ENCODE results near the gene C7. TPM values are rescaled to one million over a fixed set of nuclear protein-coding genes. Genes with fewer than 3 reads are reported as not detected.

Gene C7
- total and polyA plus RNA-seq, 10 of the 15 experiments (the other 5 are each of a cell fraction or from before 2014, with no cell fraction given): 0.90 TPM; not detected in 9

DNA sequence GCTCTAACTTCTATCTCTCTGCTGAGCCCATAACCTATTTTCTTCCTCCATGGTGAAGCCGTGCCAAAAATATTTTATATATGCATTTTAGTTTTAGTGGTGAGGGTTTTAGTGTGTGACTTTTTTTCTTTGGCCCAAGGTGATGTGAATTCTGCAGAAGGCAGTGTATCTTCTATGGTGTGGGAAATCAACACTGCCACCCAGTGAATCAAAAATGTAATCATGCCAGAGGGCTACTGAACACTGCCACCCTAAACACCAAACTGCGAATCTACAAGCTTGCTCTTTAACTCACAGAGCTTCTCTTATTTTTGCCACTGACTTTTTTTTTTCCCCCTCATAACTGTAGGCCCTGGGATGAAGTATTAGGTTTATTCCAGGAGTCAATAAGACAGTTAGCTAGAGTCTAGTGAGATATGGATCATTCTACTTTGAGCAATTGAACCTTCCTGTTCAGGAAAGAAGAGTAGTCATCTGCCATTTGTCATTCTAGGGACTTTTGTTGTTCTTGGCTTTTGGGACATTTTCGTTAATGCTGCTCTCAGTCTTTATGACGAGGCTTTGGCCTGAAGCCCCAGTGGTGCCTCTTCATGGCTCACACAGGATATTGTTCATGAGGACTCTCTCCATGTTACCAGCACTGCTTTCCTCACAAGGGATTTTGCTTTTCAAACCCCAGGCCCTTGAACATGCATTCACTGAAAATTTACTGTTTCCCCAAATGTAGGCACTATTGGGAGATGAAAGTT lies 53.1 kb downstream of the C7 start:
- no peak overlapping the region for H3K9ac ChIP-seq (ENCODE audit: control insufficient read depth, insufficient read depth, low read length)
- no peaks in the 10 kb centered on the region for H3K9me3 ChIP-seq (replicated peaks; ENCODE audit: control insufficient read depth, insufficient read depth, low read length)
- ATAC-seq: no peak
- H3K27ac ChIP-seq (ENCODE audit: control insufficient read depth, insufficient read depth): no peak overlapping the region
- BruUV-seq (replicated peaks): no TSS peak
- ChIA-PET CTCF (no interaction called here), POLR2A (no interaction called here), RAD21 (ENCODE audit: unreplicated experiment) (no interaction called here), SMC1A (ENCODE audit: uncharacterized antibody, unreplicated experiment) (no interaction called here)
- no peaks in the 10 kb centered on the region for H4K20me1 ChIP-seq (ENCODE audit: control insufficient read depth, insufficient read depth)
- no peak overlapping the region for H3K4me3 ChIP-seq
- no peaks in the 10 kb centered on the region for H3K79me2 ChIP-seq (ENCODE audit: control insufficient read depth, insufficient read depth, low read length)
- no peaks in the 10 kb centered on the region for H3K4me1 ChIP-seq (ENCODE audit: control insufficient read depth, insufficient read depth, low read length)
- no peaks in the 10 kb centered on the region for H3K36me3 ChIP-seq (ENCODE audit: control insufficient read depth in 2 of 2, insufficient read depth in 2 of 2, low read length in 1 of 2)
- in situ Hi-C loops (cut with MboI): no loop called here
- no peak overlapping the region for H3K4me2 ChIP-seq (ENCODE audit: control insufficient read depth, insufficient read depth)
- intact Hi-C loops (cut with micrococcal nuclease; ENCODE audit: unreplicated experiment): no loop called here
- no peaks in the 10 kb centered on the region for H3K27me3 ChIP-seq (replicated peaks in 1 of 2; ENCODE audit: control insufficient read depth in 2 of 2, insufficient read depth in 2 of 2, low read length in 1 of 2)
- no peak for FAIRE-seq
- TF ChIP-seq, protein P1, sequence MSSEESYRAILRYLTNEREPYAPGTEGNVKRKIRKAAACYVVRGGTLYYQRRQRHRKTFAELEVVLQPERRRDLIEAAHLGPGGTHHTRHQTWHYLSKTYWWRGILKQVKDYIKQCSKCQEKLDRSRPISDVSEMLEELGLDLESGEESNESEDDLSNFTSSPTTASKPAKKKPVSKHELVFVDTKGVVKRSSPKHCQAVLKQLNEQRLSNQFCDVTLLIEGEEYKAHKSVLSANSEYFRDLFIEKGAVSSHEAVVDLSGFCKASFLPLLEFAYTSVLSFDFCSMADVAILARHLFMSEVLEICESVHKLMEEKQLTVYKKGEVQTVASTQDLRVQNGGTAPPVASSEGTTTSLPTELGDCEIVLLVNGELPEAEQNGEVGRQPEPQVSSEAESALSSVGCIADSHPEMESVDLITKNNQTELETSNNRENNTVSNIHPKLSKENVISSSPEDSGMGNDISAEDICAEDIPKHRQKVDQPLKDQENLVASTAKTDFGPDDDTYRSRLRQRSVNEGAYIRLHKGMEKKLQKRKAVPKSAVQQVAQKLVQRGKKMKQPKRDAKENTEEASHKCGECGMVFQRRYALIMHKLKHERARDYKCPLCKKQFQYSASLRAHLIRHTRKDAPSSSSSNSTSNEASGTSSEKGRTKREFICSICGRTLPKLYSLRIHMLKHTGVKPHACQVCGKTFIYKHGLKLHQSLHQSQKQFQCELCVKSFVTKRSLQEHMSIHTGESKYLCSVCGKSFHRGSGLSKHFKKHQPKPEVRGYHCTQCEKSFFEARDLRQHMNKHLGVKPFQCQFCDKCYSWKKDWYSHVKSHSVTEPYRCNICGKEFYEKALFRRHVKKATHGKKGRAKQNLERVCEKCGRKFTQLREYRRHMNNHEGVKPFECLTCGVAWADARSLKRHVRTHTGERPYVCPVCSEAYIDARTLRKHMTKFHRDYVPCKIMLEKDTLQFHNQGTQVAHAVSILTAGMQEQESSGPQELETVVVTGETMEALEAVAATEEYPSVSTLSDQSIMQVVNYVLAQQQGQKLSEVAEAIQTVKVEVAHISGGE (CRISPR knock-in tag; IDR thresholded peaks at IDR 0.05): no peak
- TF ChIP-seq ATF7 (IDR thresholded peaks at IDR 0.05; ENCODE audit: low read depth): no peak
- no peak for TF ChIP-seq NFYA (IDR thresholded peaks at IDR 0.05; ENCODE audit: borderline replicate concordance, low read depth, low read length)
- TF ChIP-seq, protein P2, sequence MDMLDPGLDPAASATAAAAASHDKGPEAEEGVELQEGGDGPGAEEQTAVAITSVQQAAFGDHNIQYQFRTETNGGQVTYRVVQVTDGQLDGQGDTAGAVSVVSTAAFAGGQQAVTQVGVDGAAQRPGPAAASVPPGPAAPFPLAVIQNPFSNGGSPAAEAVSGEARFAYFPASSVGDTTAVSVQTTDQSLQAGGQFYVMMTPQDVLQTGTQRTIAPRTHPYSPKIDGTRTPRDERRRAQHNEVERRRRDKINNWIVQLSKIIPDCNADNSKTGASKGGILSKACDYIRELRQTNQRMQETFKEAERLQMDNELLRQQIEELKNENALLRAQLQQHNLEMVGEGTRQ (IDR thresholded peaks at IDR 0.05; ENCODE audit: borderline replicate concordance, low read depth, low read length): no peak
- TF ChIP-seq, protein P3, sequence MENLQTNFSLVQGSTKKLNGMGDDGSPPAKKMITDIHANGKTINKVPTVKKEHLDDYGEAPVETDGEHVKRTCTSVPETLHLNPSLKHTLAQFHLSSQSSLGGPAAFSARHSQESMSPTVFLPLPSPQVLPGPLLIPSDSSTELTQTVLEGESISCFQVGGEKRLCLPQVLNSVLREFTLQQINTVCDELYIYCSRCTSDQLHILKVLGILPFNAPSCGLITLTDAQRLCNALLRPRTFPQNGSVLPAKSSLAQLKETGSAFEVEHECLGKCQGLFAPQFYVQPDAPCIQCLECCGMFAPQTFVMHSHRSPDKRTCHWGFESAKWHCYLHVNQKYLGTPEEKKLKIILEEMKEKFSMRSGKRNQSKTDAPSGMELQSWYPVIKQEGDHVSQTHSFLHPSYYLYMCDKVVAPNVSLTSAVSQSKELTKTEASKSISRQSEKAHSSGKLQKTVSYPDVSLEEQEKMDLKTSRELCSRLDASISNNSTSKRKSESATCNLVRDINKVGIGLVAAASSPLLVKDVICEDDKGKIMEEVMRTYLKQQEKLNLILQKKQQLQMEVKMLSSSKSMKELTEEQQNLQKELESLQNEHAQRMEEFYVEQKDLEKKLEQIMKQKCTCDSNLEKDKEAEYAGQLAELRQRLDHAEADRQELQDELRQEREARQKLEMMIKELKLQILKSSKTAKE (IDR thresholded peaks at IDR 0.05; ENCODE audit: low read depth, poor library complexity, severe bottlenecking): no peak
- no peak for TF ChIP-seq HCFC1 (IDR thresholded peaks at IDR 0.05; ENCODE audit: low read length)
- TF ChIP-seq HDAC2 (IDR thresholded peaks at IDR 0.05): no peak
- TF ChIP-seq POLR2AphosphoS5 (IDR thresholded peaks at IDR 0.05; ENCODE audit: low read length): no peak
- whole genome bisulfite sequencing (ENCODE audit: insufficient coverage, insufficient replicate concordance, low lambda C conversion rate, missing lambda C conversion rate): 23% methylated on average over 4 of the region's 4 CpGs
- H2AFZ ChIP-seq (ENCODE audit: control insufficient read depth, low read depth, low read length): no peak overlapping the region
- no peak for DNase-seq (ENCODE audit: low read depth, low spot score)
